Measurements from ENCODE around the gene PCDHA6.
"Not testable (repeated sequence)": the region's sequence is repeated elsewhere in the genome, so short reads cannot be mapped to it uniquely, and the experiment has no call there.

DNA sequence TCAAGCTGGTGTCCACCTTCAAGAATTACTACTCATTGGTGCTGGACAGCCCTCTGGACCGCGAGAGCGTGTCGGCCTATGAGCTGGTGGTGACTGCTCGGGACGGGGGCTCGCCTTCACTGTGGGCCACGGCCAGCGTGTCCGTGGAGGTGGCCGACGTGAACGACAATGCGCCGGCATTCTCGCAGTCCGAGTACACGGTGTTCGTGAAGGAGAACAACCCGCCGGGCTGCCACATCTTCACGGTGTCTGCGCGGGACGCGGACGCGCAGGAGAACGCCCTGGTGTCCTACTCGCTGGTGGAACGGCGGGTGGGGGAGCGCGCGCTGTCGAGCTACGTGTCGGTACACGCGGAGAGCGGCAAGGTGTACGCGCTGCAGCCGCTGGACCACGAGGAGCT is 25.4 kb upstream of the PCDHA6 start:
- TF ChIP-seq BHLHE40 (IDR thresholded peaks at IDR 0.05; ENCODE audit: borderline replicate concordance in 1 of 2, low read depth in 2 of 2, low read length in 1 of 2); ZZZ3 (IDR thresholded peaks at IDR 0.05; ENCODE audit: control insufficient read depth, insufficient read length, low read depth); EZH2 (IDR thresholded peaks at IDR 0.05; ENCODE audit: borderline replicate concordance, control insufficient read depth, low read depth, low read length): not testable (repeated sequence)
- TF ChIP-seq, protein P1, sequence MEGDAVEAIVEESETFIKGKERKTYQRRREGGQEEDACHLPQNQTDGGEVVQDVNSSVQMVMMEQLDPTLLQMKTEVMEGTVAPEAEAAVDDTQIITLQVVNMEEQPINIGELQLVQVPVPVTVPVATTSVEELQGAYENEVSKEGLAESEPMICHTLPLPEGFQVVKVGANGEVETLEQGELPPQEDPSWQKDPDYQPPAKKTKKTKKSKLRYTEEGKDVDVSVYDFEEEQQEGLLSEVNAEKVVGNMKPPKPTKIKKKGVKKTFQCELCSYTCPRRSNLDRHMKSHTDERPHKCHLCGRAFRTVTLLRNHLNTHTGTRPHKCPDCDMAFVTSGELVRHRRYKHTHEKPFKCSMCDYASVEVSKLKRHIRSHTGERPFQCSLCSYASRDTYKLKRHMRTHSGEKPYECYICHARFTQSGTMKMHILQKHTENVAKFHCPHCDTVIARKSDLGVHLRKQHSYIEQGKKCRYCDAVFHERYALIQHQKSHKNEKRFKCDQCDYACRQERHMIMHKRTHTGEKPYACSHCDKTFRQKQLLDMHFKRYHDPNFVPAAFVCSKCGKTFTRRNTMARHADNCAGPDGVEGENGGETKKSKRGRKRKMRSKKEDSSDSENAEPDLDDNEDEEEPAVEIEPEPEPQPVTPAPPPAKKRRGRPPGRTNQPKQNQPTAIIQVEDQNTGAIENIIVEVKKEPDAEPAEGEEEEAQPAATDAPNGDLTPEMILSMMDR (IDR thresholded peaks at IDR 0.05 in 2 of 3, conservative IDR thresholded peaks at IDR 0.05 in 1 of 3; ENCODE audit: control insufficient read depth in 2 of 3, extremely low read depth in 1 of 3, insufficient read depth in 1 of 3, low read depth in 3 of 3, low read length in 3 of 3): not testable (repeated sequence)

Data from GM12878 (cell line).